Liver (tissue), 9 donors: ENCODE data around the gene CFAP53. TPM values are rescaled to one million over a fixed set of nuclear protein-coding genes. Genes with fewer than 3 reads are reported as not detected.

Experiments
- DNase-seq: peaks from one replicate; pipeline ENCODE4 v3.0.0-alpha.2; 2017; ENCODE audit warnings: low spot score
- H3K27ac ChIP-seq, 2 donors: one replicate each; pipeline ENCODE4 v1.7.0; 2013; ENCODE audit warnings: inconsistent platforms in 2 of 2, low read length in 2 of 2, control low read depth in 1 of 2, low read depth in 1 of 2, mild to moderate bottlenecking in 1 of 2
- H3K27me3 ChIP-seq, 4 donors: one replicate each; pipeline versions ENCODE4 v1.6.1 to v1.7.0; 2013; ENCODE audit warnings: low read length in 3 of 4, inconsistent platforms in 1 of 4, mild to moderate bottlenecking in 1 of 4, moderate library complexity in 1 of 4; ENCODE audit not compliant: control insufficient read depth in 4 of 4, insufficient read depth in 4 of 4
- H3K36me3 ChIP-seq, 4 donors: one replicate each; pipeline versions ENCODE4 v1.6.1 to v1.7.0; 2013; ENCODE audit warnings: low read length in 3 of 4, mild to moderate bottlenecking in 3 of 4, low read depth in 1 of 4, moderate library complexity in 1 of 4; ENCODE audit not compliant: control insufficient read depth in 4 of 4, insufficient read depth in 3 of 4
- H3K4me1 ChIP-seq, 4 donors: one replicate each; pipeline versions ENCODE4 v1.6.1 to v1.7.0; 2013; ENCODE audit warnings: low read length in 3 of 4, mild to moderate bottlenecking in 3 of 4, moderate library complexity in 1 of 4; ENCODE audit not compliant: control insufficient read depth in 4 of 4, insufficient read depth in 4 of 4
- H3K4me3 ChIP-seq, 3 donors: one replicate each; pipeline versions ENCODE4 v1.6.1 to v1.7.0; 2013; ENCODE audit warnings: low read length in 3 of 3, control low read depth in 1 of 3, low read depth in 1 of 3, mild to moderate bottlenecking in 1 of 3
- H3K9ac ChIP-seq, 2 donors: one replicate each; pipeline ENCODE4 v1.7.0; 2013; ENCODE audit warnings: low read length in 2 of 2, mild to moderate bottlenecking in 2 of 2, moderate library complexity in 2 of 2, control low read depth in 1 of 2, low read depth in 1 of 2
- H3K9me3 ChIP-seq, 4 donors: one replicate each; pipeline versions ENCODE4 v1.6.1 to v1.7.0; 2013; ENCODE audit warnings: low read length in 3 of 4; ENCODE audit not compliant: control insufficient read depth in 4 of 4
- ATF3 ChIP-seq: IDR thresholded peaks from 2 replicates; pipeline ENCODE4 v1.6.1; 2016; ENCODE audit warnings: antibody characterized with exemption
- CTCF ChIP-seq: fragments of 150-350 bp; IDR thresholded peaks from 2 replicates; pipeline ENCODE4 v1.5.1; 2017; ENCODE audit warnings: improper control_type of control experiment, low read depth, low read length; ENCODE audit not compliant: missing input control
- EGR1 ChIP-seq, 2 donors: IDR thresholded peaks; 2 replicates each; pipeline ENCODE4 v1.6.1; 2016 to 2018; ENCODE audit warnings: antibody characterized with exemption in 2 of 2, low read depth in 2 of 2
- FOXA1 ChIP-seq: IDR thresholded peaks from 2 replicates; pipeline ENCODE4 v1.6.1; 2016; ENCODE audit warnings: antibody characterized with exemption
- FOXA2 ChIP-seq: IDR thresholded peaks from 2 replicates; pipeline ENCODE4 v1.6.1; 2016; ENCODE audit warnings: antibody characterized with exemption
- GABPA ChIP-seq, 2 donors: IDR thresholded peaks in 1 of 2; conservative IDR thresholded peaks in 1 of 2; 2 replicates each; pipeline ENCODE4 v1.6.1; 2016; ENCODE audit warnings: antibody characterized with exemption in 2 of 2, mild to moderate bottlenecking in 1 of 2, moderate library complexity in 1 of 2
- HNF4A ChIP-seq, 2 donors: conservative IDR thresholded peaks; 2 replicates each; pipeline ENCODE4 v1.6.1; 2016; ENCODE audit warnings: antibody characterized with exemption in 2 of 2, mild to moderate bottlenecking in 2 of 2
- HNF4G ChIP-seq: IDR thresholded peaks from 2 replicates; pipeline ENCODE4 v1.6.1; 2016; ENCODE audit warnings: antibody characterized with exemption
- JUND ChIP-seq, 2 donors: IDR thresholded peaks; 2 replicates each; pipeline ENCODE4 v1.6.1; 2016; ENCODE audit warnings: antibody characterized with exemption in 2 of 2
- MAX ChIP-seq: IDR thresholded peaks from 2 replicates; pipeline ENCODE4 v1.6.1; 2016; ENCODE audit warnings: antibody characterized with exemption
- NR2F2 ChIP-seq: IDR thresholded peaks from 2 replicates; pipeline ENCODE4 v1.6.1; 2016; ENCODE audit warnings: antibody characterized with exemption
- RAD21 ChIP-seq, 2 donors: IDR thresholded peaks; 2 replicates each; pipeline ENCODE4 v1.6.1; 2016; ENCODE audit warnings: antibody characterized with exemption in 2 of 2, mild to moderate bottlenecking in 2 of 2
- REST ChIP-seq: IDR thresholded peaks from 2 replicates; pipeline ENCODE4 v1.6.1; 2016; ENCODE audit warnings: antibody characterized with exemption, mild to moderate bottlenecking
- RXRA ChIP-seq, 2 donors: IDR thresholded peaks; 2 replicates each; pipeline ENCODE4 v1.6.1; 2017 to 2018; ENCODE audit warnings: antibody characterized with exemption in 2 of 2, mild to moderate bottlenecking in 1 of 2
- SP1 ChIP-seq: IDR thresholded peaks from 2 replicates; pipeline ENCODE4 v1.6.1; 2018; ENCODE audit warnings: antibody characterized with exemption, mild to moderate bottlenecking
- TAF1 ChIP-seq: conservative IDR thresholded peaks from 2 replicates; pipeline ENCODE4 v1.6.1; 2016; ENCODE audit warnings: antibody characterized with exemption, mild to moderate bottlenecking
- YY1 ChIP-seq: IDR thresholded peaks from 2 replicates; pipeline ENCODE4 v1.6.1; 2016; ENCODE audit warnings: antibody characterized with exemption, mild to moderate bottlenecking
- ZBTB33 ChIP-seq: IDR thresholded peaks from 2 replicates; pipeline ENCODE4 v1.6.1; 2016; ENCODE audit warnings: antibody characterized with exemption
- WGBS: extraction: QIAGEN DNeasy Blood & Tissue Kit; methylation state at CpG from one replicate; pipeline ENCODE4 v1.1.7; 2013; 5-methylcytosine and 5-hydroxymethylcytosine counted together
- polyA plus RNA-seq, 2 donors: library from polyadenylated mRNA; stranded (reverse) in 1 of 2; unstranded in 1 of 2; fragments of 200-250 nt in 1 of 2; fragments of >200 nt in 1 of 2; fragmentation: Nextera tagmentation in 1 of 2; extraction: Ambion mirVana in 1 of 2; gene quantifications; one replicate each; pipeline versions ENCODE4 v1.2.1 to v1.2.3, GENCODE V29; 2013 to 2015
- total RNA-seq, 2 donors: library from RNA; depleted of rRNA; stranded (reverse); fragments of >200 nt; gene quantifications; one replicate each; pipeline ENCODE4 v1.2.3, GENCODE V29; 2014
- donor health status: healthy.
- donor health status: healthy.
- donor health status: healthy.
- donor health status: healthy.
- donor health status: healthy.

Gene CFAP53
- total and polyA plus RNA-seq, 4 donors: 0.05 to 0.14 (median 0.09) TPM

- Histone ChIP-seq H3K27me3 (no peaks in the 10 kb centered on the region), H3K4me1 (peaks cover 9 to 27% (median 24%) of the 10 kb centered on the region in 4 donors), H3K27ac (no peak overlapping the region), H3K9ac (no peak overlapping the region), H3K9me3 (no peaks in the 10 kb centered on the region), H3K4me3 (peak overlapping the region in 2 of 3 donors; percentile 63 to 87), H3K36me3 (peaks cover 22 to 53% (median 33%) of the 10 kb centered on the region in 4 donors)
- 83% methylated on average over 7 of the region's 7 CpGs for WGBS
- no peak for TF ChIP-seq JUND (IDR thresholded peaks at IDR 0.05)
- TF ChIP-seq FOXA1: no peak
- TF ChIP-seq ATF3: no peak
- no peak for TF ChIP-seq HNF4G
- no peak for TF ChIP-seq NR2F2
- TF ChIP-seq ZBTB33: no peak
- no peak for TF ChIP-seq TAF1
- TF ChIP-seq MAX: no peak
- TF ChIP-seq HNF4A (conservative IDR thresholded peaks at IDR 0.05): no peak
- TF ChIP-seq SP1: no peak
- no peak for TF ChIP-seq EGR1 (IDR thresholded peaks at IDR 0.05; ENCODE audit: low read depth in 2 of 2)
- no peak for TF ChIP-seq CTCF
- TF ChIP-seq REST: no peak
- TF ChIP-seq FOXA2: no peak
- no peak for TF ChIP-seq RXRA (IDR thresholded peaks at IDR 0.05)
- no peak for TF ChIP-seq YY1
- DNase-seq: no peak
These were observed 13.5 kb upstream of the CFAP53 start for GRCh38 chr18:50279752-50280151.

- no peak for DNase-seq
- no peak overlapping the region for H3K9ac ChIP-seq
- 95% methylated on average over 6 of the region's 6 CpGs for WGBS
These were observed 11.6 kb upstream of the CFAP53 start for GRCh38 chr18:50277942-50278341.

More at GRCh38 chr18:50277942-50278341, 11.6 kb upstream of the CFAP53 start:
- H3K4me1 ChIP-seq: peaks cover 9 to 27% (median 24%) of the 10 kb centered on the region in 4 donors
- no peak overlapping the region for H3K27ac ChIP-seq
- no peak for TF ChIP-seq EGR1 (IDR thresholded peaks at IDR 0.05; ENCODE audit: low read depth in 2 of 2)
- no peak for TF ChIP-seq RAD21 (IDR thresholded peaks at IDR 0.05)
- no peak for TF ChIP-seq GABPA (IDR thresholded peaks at IDR 0.05 in 1 of 2, conservative IDR thresholded peaks at IDR 0.05 in 1 of 2)
- no peak for TF ChIP-seq REST
- peaks cover 25 to 53% (median 43%) of the 10 kb centered on the region in 4 donors for H3K36me3 ChIP-seq
- no peak overlapping the region for H3K4me3 ChIP-seq
- no peaks in the 10 kb centered on the region for H3K27me3 ChIP-seq
- no peaks in the 10 kb centered on the region for H3K9me3 ChIP-seq
